HG03060 (cell line): ENCODE data around the gene SH3BGR.

ENCODE experiments used
- ATAC-seq: cut with Tn5 transposase; IDR thresholded peaks from one replicate; pipeline ENCODE4 v1.9.1; 2021; ENCODE audit warnings: low read depth, moderate number of reproducible peaks; ENCODE audit not compliant: unreplicated experiment

SH3BGR gene

GRCh38 chr21:39454949-39455668 is 3.3 kb downstream of the SH3BGR start:
- ATAC-seq: no peak

- ATAC-seq: no peak
These were observed 4.9 kb downstream of the SH3BGR start for GRCh38 chr21:39456665-39457064.

GRCh38 chr21:39461419-39461818 is 9.6 kb downstream of the SH3BGR start:
- ATAC-seq: peak; percentile 90

DNA sequence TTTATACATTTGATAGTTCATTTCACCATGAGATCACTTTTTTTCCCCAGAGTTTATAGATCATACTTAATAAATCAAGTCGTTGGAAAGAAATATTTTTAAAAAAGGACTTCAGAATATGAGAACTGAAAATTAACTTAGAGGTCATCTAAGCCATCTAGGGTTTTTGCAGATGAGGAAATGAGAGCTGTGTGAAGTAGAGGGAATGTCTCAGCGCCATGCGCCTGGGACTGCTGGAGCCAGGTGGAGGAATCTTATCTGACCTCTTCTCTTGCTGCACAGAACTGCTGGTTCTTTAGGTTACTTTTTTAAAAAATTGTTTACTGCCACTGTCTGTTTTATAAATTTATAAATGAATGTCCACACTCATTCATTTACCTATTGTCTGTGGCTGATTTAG is 11.5 kb downstream of the SH3BGR start:
- no peak for ATAC-seq

DNA sequence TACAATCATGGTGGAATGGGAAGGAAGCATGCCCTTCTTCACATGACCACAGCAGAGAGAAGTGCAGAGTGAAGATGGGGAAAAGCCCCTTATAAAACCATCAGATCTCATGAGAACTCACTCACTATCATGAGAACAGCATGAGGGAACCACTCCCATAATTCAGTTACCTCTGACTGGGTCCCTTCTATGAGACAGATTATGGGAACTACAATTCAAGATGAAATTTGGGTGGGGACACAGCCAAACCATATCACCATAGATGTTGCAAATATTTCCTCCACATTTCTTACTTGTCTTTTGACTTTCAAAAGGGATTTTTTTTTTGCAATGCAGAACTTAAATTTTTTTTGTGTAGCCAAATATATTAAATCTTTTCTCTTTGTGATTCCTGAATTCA is 14.8 kb downstream of the SH3BGR start:
- ATAC-seq: no peak

DNA sequence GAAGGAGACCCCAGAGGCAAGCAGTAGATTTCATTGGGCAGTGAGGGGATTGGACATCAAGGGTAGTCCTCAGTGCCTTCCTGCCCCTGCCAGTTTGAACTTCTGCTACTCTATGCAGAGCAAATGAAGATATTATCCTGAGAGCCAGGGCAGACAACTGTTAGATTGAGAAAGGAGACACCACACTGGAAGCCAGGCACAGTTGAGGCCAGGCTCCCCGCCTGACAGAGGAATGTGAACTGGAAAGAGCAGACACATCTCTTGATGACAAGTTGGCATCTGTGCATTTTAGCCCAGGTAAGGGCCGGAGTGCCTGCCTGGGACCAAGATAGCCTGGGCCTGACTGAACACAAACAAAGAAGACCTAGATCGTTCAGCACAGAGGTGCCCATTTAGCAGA is 16.0 kb downstream of the SH3BGR start:
- no peak for ATAC-seq

DNA sequence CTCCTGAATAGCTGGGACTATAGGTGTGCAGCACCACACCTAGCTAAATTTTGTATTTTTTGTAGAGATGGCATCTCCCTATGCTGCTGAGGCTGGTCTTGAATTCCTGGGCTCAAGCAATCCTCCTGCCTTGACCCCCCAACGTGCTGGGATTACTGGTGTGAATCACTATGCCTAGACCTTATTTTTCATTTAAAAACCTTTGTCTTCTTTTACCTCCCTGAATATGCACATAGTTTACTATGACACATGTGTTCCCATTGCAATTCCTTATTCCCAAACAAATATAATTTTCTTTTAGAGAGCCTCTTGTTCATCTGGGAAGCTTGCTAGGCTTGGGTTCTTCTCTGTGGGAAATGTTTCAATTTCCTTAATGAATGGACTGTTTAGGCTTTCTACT is 16.8 kb downstream of the SH3BGR start:
- no peak for ATAC-seq

- no peak for ATAC-seq
These were observed 19.8 kb downstream of the SH3BGR start for GRCh38 chr21:39471598-39471997.

DNA sequence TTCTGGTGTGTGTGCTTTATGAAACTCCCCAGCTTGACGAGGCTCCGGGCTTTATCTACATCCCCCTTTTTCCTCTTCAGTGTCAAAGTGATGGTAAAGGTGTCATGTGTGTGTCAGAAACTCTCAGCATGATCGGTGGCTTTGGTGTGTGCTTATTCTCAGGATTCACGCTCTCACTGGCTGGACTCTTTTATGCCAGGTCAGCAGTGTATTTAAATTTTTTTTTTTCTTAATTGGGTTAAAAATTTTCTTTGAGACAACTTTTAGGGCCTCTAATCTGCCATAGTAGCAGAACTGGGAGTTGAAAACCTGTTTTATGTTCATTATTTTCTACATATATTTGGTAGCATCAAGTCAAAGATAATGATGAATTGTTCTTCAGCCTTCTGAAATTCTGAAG is 21.0 kb downstream of the SH3BGR start:
- ATAC-seq: no peak

DNA sequence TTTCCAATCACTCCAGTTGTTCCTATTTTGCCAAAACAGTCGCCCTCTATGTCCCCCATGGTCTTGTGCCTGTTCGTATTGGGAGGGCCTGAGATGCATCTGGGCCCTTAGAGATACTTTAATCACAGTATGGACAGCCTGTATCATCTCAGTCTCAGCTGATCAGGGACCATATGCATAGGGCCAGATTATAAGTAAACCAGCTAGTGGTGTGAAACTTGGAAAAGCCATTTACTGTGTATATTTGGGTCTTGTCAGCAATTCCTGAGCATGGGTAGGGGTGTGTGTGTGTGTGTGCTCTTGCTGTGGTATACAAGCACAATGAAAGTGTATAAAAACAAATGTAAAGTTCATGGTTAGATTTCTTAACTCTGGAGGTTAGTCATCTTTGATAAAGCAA is 22.8 kb downstream of the SH3BGR start:
- ATAC-seq: no peak

DNA sequence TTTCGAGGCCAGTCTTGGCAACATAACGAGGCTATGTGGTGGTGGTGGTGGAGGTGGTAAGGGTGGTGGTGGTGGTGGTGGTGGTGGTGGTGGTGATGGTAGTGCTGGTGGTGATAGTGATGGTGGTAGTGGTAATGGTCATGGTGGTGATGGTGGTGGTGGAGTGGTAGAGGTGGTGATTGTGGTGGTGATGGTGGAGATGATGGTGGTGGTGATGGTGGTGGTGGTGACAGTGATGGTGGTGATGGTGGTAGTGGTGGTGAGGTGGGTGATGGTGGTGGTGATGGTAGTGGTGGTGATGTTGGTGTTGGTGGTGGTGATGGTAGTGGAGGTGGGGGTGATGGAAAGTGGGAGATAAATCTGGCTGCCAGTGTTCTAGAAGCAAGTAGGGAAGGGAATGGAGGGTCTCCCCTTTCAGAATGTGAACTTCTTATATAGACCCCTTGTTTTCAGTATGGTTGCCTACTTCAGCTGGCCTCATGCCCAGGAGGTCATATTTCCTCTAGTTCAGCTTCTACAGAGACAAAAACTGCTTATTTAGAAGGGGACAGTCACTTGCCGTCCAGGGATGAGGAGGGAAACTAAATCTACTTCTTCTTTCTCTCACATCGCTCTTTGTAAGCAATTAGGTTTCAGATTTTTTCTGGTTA is 27.5 kb downstream of the SH3BGR start:
- no peak for ATAC-seq

GRCh38 chr21:39479814-39480182 is 28.0 kb downstream of the SH3BGR start:
- no peak for ATAC-seq

DNA sequence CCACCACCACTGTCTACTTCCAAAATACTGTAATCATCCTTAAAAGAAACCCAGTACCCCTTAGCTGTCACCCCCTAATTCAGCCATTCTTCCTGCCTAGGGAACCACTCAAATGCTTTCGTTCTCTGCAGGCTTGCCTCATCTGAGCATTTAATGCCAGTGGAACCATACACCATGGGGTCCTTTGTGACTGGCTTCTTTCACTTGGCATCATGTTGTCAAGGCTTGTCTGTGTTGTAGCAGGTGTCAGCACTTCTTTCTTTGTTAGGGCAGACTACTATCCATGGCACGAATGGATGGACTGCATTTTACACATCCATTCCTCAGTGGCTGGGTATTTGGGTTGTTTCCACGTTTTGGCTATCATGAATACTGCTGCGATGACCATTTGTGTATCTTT is 28.5 kb downstream of the SH3BGR start:
- no peak for ATAC-seq

- no peak for ATAC-seq
These were observed 30.1 kb downstream of the SH3BGR start for GRCh38 chr21:39481886-39482285.

GRCh38 chr21:39483917-39484316 is 32.1 kb downstream of the SH3BGR start:
- no peak for ATAC-seq

DNA sequence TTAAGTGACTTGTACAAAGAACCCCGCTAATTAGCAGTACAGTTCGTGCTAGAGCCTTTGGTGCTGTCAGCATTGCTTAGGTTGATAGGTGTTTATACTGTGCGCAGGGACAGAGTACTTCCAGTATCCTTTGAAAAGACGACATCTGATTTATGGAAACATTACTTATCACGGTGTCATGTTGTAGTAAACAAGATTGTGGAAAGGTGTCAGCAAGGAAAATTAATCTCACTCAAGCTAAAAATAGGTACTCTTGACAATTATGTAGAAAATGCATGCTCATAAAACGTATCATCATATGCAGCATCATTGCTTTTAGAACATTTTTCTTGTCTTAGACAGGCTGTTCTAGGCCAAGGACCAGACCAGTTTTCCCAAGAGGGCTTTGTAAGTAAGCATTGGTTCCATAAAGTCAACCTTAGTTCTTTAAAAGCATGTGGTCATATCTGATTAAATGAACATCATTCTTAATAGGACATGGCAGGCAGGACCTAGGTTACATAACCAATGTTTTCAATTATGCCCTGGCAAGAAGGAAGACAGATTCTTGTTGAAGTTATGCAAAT is 33.0 kb downstream of the SH3BGR start:
- no peak for ATAC-seq

DNA sequence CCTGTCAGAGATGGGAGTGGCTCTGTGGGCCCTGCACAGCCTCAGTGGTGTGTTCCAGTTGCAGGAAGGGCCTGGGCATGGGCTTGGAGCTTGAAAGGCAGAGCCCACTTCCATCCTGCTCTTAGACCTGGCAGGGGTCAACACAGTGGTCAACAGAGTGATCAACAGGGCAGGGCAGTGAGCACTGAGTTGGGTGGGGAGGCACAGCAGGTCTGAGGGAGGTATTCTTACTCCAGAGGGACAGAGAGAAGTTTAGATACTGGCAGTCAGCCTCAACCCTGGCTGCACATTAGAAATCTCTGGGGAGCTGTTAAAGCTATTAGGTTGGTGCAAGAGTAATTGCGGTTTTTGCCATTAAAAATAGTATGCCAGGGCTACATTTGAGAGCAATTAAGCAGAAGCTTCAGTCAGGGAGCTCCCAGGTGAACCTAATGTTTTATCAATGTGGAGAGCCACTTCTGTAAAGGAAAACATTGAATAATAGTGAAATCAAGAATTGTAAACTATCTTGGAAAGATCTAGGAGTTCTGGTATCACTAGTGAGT is 37.7 kb downstream of the SH3BGR start:
- ATAC-seq: no peak

- no peak for ATAC-seq
These were observed 47.4 kb downstream of the SH3BGR start for GRCh38 chr21:39499156-39499555.

DNA sequence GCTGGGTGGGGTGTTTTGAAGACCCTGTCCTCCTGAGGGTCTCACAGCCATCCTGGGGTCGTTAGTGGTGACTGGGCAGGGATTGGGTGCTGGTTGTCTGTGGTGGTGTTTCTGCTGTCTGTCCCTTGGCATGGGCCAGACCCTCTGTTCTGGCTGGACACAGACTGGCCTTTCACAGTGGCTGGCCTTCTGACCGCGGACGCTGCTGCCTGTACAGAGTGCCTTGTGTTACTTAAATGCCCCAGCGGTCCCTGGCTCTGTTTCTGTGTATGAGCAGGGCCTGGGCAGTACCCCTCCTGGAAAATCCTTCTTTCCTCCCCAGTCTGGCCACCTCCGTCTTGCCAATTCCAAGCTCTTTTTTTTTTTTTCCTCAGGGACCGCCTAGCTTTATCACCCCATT is 50.9 kb downstream of the SH3BGR start:
- ATAC-seq: no peak

DNA sequence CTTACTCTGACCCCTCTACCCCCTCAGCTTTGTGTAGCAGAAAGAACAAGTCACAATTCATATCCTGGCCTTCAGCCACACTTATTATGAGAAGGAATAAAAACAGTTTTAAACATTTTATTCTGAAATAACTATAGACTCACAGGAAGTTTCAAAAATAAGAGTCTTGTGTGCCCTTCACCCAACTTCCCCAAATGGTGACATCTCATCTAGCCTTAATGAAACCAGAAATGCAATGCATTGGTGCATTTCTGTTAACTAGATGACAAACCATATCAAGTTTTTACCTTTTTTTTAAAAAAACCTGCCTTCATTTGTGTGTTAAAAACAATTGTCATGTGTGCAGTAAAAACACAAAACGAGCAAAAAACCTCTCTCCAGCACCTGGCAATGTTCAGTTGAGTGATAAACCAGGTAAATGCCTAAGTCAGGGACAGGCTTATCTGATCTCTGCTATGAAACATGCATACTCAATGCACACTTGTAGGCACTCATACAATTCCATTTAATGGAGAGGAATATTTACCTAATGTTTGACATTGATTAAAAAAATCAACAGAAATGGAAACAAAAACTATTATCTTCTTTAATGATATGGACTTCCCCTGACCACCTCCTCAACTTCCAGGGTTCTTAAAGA is 51.5 kb downstream of the SH3BGR start:
- no peak for ATAC-seq

DNA sequence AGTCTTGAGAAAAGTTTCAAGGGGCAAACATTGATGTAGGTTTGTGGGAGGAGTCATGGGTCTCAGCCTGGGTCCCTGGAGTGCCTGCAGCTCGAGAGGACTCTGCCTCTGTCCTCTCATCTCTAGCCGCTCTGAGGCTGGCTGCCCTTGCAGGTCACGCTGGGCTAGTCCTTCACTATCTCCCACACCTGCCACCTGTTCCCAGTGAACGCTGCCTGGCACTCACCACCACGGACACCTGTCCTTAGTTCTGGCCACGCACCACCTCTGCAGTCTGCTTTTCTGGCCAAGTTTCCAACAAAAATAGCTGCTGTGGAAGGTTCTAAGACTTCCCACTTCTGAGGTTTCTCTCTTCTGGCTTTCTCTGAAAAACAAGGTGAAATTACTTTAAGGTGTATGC is 52.5 kb downstream of the SH3BGR start:
- no peak for ATAC-seq
